Measurements from ENCODE around the gene PRRT1B. TPM values are rescaled to one million over a fixed set of nuclear protein-coding genes. Genes with fewer than 3 reads are reported as not detected.
A peak's percentile ranks its signal among the peaks of the same experiment; 100 is the strongest.

Gene PRRT1B
- total and polyA plus RNA-seq, 9 of the 15 experiments (the other 6 are each of a cell fraction or from before 2014, with no cell fraction given): not detected

DNA sequence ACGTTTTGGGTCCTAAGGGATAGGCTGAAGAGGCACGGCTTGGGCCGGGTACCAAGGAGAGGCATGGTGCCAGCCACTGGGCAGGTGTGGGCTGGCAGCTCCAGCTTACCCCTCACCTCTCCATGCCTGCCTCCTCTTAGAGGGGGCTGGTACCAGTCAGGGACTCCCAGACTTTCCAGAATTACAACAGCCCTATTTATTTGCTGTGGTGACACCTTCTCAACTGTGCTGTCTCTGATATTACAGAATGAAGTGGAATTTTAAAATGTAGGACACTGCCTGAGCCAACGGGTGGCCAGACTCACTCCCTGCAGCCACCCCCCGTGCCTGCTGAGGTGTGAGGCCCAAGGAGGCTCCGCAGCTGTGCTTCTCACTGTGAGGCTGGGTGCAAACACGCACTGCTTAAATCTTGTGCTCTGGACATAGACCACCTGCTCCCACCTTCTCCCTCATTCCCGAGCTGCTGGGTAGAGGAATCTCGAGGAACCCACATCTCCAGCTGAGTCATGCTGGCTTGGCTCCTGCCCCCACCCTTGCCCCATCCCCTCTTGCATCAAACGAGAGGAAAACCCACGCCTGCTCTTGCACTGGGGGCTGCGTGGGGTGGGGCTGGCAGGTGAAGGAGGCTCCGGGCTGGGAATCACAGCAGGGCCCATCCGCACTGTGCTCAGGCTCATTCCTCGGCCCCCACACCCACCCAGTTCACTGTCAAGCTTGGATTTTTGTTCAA is 47.9 kb downstream of the PRRT1B start:
- WGBS (ENCODE audit: insufficient coverage, low coverage, missing lambda C conversion rate): 73% methylated on average over 14 of the region's 15 CpGs
- in situ Hi-C loops (cut with MboI) (loop anchor here (5.0 kb wide), 1 partner anchor 149 kb away; the partner anchor contains the start of gene RAPGEF1), intact Hi-C loops (cut with micrococcal nuclease) (no loop called here)
- CTCF ChIA-PET (ENCODE audit: low intra/inter-chr PET ratio): interaction anchor here (4.0 kb wide), 1 partner anchor 147 kb away, joined by 79 read pairs; the partner anchor contains the start of gene RAPGEF1
- POLR2A ChIA-PET: interaction anchor here (0.6 to 1.8 kb wide), 3 partner anchors 143 to 545 kb away, joined by 3 to 5 read pairs (median 4); no protein-coding TSS in a partner anchor
- Histone ChIP-seq H4K20me1 (replicated peaks; ENCODE audit: control insufficient read depth, insufficient read depth, low read length) (no peaks in the 10 kb centered on the region), H3K27ac (ENCODE audit: extremely low read depth, low read depth, low read length) (no peak overlapping the region), H3K4me3 (no peak overlapping the region), H3K36me3 (ENCODE audit: control insufficient read depth, insufficient read depth, low read length) (peaks cover 35% of the 10 kb centered on the region; the same call in 2 of the 3 replicates), H3K9me1 (ENCODE audit: control insufficient read depth, insufficient read depth, low read length) (no peaks in the 10 kb centered on the region), H3K9me3 (replicated peaks; ENCODE audit: control insufficient read depth, insufficient read depth, low read depth, low read length) (no peaks in the 10 kb centered on the region), H3K4me1 (replicated peaks in 1 of 2; ENCODE audit: control insufficient read depth in 2 of 2, insufficient read depth in 2 of 2, low read length in 2 of 2) (peaks cover 6 to 19% of the 10 kb centered on the region in 2 experiments; a peak in 4 of 5 replicates), H3K27me3 (ENCODE audit: control insufficient read depth in 2 of 2, insufficient read depth in 2 of 2, low read length in 2 of 2) (no peaks in the 10 kb centered on the region), H3K79me2 (ENCODE audit: control insufficient read depth, insufficient read depth, low read length) (no peaks in the 10 kb centered on the region), H3K9ac (ENCODE audit: insufficient read depth in 1 of 2, low read depth in 2 of 2, low read length in 2 of 2) (no peak overlapping the region; a peak in 1 of 4 replicates), H2AFZ (ENCODE audit: low read depth, low read length) (no peak overlapping the region), H3K4me2 (ENCODE audit: insufficient read depth, low read length) (no peak overlapping the region)
- DNase-seq (ENCODE audit: extremely low read depth in 1 of 4, low spot score in 3 of 4): no peak
- no peak for FAIRE-seq
- TF ChIP-seq TCFL5 (CRISPR knock-in tag; conservative IDR thresholded peaks at IDR 0.05): no peak
- no peak for TF ChIP-seq ZNF175 (CRISPR knock-in tag; IDR thresholded peaks at IDR 0.05; ENCODE audit: low read depth)
- TF ChIP-seq POLR2G (IDR thresholded peaks at IDR 0.05; ENCODE audit: low read depth, low read length): peak; percentile 9; the same call in 1 of the 2 replicates
- ATAC-seq: no peak
- no TSS peak for BruUV-seq (replicated peaks)
